HEK293 (cell line): ENCODE results near the gene LARP6.

Experiments used
- CTCF ChIA-PET: fragments of 350-600 bp; formaldehyde crosslinking; extraction: SDS; loops from one replicate; lab custom pipeline; 2021; ENCODE audit warnings: antibody characterized with exemption; lab: Yijun Ruan, JAX
- POLR2A ChIA-PET: fragments of 300-600 bp; formaldehyde crosslinking; extraction: SDS; loops from one replicate; lab custom pipeline; 2020; ENCODE audit warnings: antibody characterized with exemption, inconsistent platforms; lab: Yijun Ruan, JAX
- H3K27ac ChIP-seq: fragments of 200-500 bp; sonication (Bioruptor generic); 2 replicates; pipeline ENCODE4 v1.5.1; 2014; ENCODE audit warnings: low read depth, low read length, control low read depth, inconsistent platforms; ENCODE audit errors: extremely low read depth
- H3K36me3 ChIP-seq, 2 experiments: fragments of 200-500 bp in 1 of 2; sonication (Bioruptor generic) in 1 of 2; 1 replicate in 1 of 2; 2 replicates in 1 of 2; pipeline ENCODE4 v1.5.1; 2014 to 2017; ENCODE audit warnings: inconsistent platforms in 2 of 2, low read length in 2 of 2; ENCODE audit not compliant: control insufficient read depth in 2 of 2, insufficient read depth in 1 of 2
- H3K4me1 ChIP-seq: fragments of 200-500 bp; sonication (Bioruptor generic); 2 replicates; pipeline ENCODE4 v1.5.1; 2014; ENCODE audit warnings: mild to moderate bottlenecking, low read length, inconsistent platforms; ENCODE audit not compliant: control insufficient read depth, insufficient read depth
- H3K4me3 ChIP-seq: 2 replicates; pipeline ENCODE4 v1.5.1; 2011; ENCODE audit warnings: low read depth, mild to moderate bottlenecking, control low read depth, low read length, moderate library complexity
- H3K9me3 ChIP-seq: fragments of 200-500 bp; sonication (Bioruptor generic); 2 replicates; pipeline ENCODE4 v1.5.1; 2014; ENCODE audit warnings: low read depth, low read length, inconsistent platforms; ENCODE audit not compliant: control insufficient read depth, insufficient read depth
- FEZF1 ChIP-seq: fragments of 450-650 bp; formaldehyde crosslinking; IDR thresholded peaks from 2 replicates; pipeline ENCODE4 v1.5.1; 2016; ENCODE audit warnings: missing biosample characterization, missing genetic modification characterization
- GLIS1 ChIP-seq: fragments of 450-650 bp; formaldehyde crosslinking; IDR thresholded peaks from 2 replicates; pipeline ENCODE4 v1.5.1; 2016; ENCODE audit warnings: missing biosample characterization, missing genetic modification characterization
- HOXC10 ChIP-seq: sonication (generic); formaldehyde crosslinking; IDR thresholded peaks from 2 replicates; pipeline ENCODE4 v1.8.1; 2023; ENCODE audit warnings: mild to moderate bottlenecking, missing genetic modification reagents
- PATZ1 ChIP-seq: fragments of 450-650 bp; formaldehyde crosslinking; IDR thresholded peaks from 2 replicates; pipeline ENCODE4 v1.5.1; 2016; ENCODE audit warnings: missing biosample characterization, missing genetic modification characterization
- PRDM10 ChIP-seq: fragments of 450-650 bp; formaldehyde crosslinking; IDR thresholded peaks from 2 replicates; pipeline ENCODE4 v1.5.1; 2016; ENCODE audit warnings: missing biosample characterization, missing genetic modification characterization
- SP7 ChIP-seq: fragments of 450-650 bp; formaldehyde crosslinking; IDR thresholded peaks from 2 replicates; pipeline ENCODE4 v1.5.1; 2016; ENCODE audit warnings: missing biosample characterization, missing genetic modification characterization
- ZBTB1 ChIP-seq: fragments of 450-650 bp; formaldehyde crosslinking; IDR thresholded peaks from 2 replicates; pipeline ENCODE4 v1.5.1; 2016; ENCODE audit warnings: missing biosample characterization, missing genetic modification characterization
- ZBTB7A ChIP-seq: fragments of 450-650 bp; formaldehyde crosslinking; IDR thresholded peaks from 2 replicates; pipeline ENCODE4 v1.5.1; 2016; ENCODE audit warnings: low read depth, missing biosample characterization, missing genetic modification characterization
- ZNF157 ChIP-seq: fragments of 450-650 bp; formaldehyde crosslinking; IDR thresholded peaks from 2 replicates; pipeline ENCODE4 v1.5.1; 2016; ENCODE audit warnings: missing biosample characterization, missing genetic modification characterization
- ZNF175 ChIP-seq: fragments of 450-650 bp; formaldehyde crosslinking; IDR thresholded peaks from 2 replicates; pipeline ENCODE4 v1.5.1; 2016; ENCODE audit warnings: missing biosample characterization, missing genetic modification characterization
- ZNF2 ChIP-seq: fragments of 450-650 bp; formaldehyde crosslinking; IDR thresholded peaks from 2 replicates; pipeline ENCODE4 v1.5.1; 2016; ENCODE audit warnings: missing biosample characterization, missing genetic modification characterization
- ZNF302 ChIP-seq: fragments of 450-650 bp; formaldehyde crosslinking; IDR thresholded peaks from 2 replicates; pipeline ENCODE4 v1.5.1; 2016; ENCODE audit warnings: missing biosample characterization, missing genetic modification characterization, low read depth
- ZNF354C ChIP-seq: fragments of 450-650 bp; formaldehyde crosslinking; IDR thresholded peaks from 2 replicates; pipeline ENCODE4 v1.5.1; 2016; ENCODE audit warnings: missing biosample characterization, missing genetic modification characterization, low read depth, borderline replicate concordance
- ZNF624 ChIP-seq: fragments of 450-650 bp; formaldehyde crosslinking; IDR thresholded peaks from 2 replicates; pipeline ENCODE4 v1.5.1; 2017; ENCODE audit warnings: missing biosample characterization, missing genetic modification characterization
- ZNF645 ChIP-seq: fragments of 450-650 bp; formaldehyde crosslinking; IDR thresholded peaks from 2 replicates; pipeline ENCODE4; 2016; ENCODE audit warnings: missing biosample characterization, missing genetic modification characterization
- ZNF777 ChIP-seq: fragments of 450-650 bp; formaldehyde crosslinking; IDR thresholded peaks from 2 replicates; pipeline ENCODE4 v1.5.1; 2017; ENCODE audit warnings: missing biosample characterization, missing genetic modification characterization, borderline replicate concordance
- ZNF785 ChIP-seq: fragments of 450-650 bp; formaldehyde crosslinking; IDR thresholded peaks from 2 replicates; pipeline ENCODE4 v1.5.1; 2016; ENCODE audit warnings: missing biosample characterization, missing genetic modification characterization
- ZNF830 ChIP-seq: fragments of 450-650 bp; IDR thresholded peaks from 2 replicates; pipeline ENCODE4 v1.5.0; 2018; ENCODE audit warnings: missing biosample characterization, missing genetic modification characterization, low read depth, mild to moderate bottlenecking, moderate library complexity
- ZSCAN16 ChIP-seq: fragments of 450-650 bp; formaldehyde crosslinking; IDR thresholded peaks from 2 replicates; pipeline ENCODE4 v1.5.1; 2016; ENCODE audit warnings: missing biosample characterization, missing genetic modification characterization

The LARP6 gene

GRCh38 chr15:70826634-70827033 lies 27.3 kb downstream of the LARP6 start (continued):
- TF ChIP-seq FEZF1 (no peak), ZBTB7A (tag by site-specific recombination) (no peak), ZNF785 (no peak), PATZ1 (tag by site-specific recombination) (no peak), ZBTB1 (tag by site-specific recombination) (no peak), ZNF830 (tag by site-specific recombination) (no peak), ZNF2 (tag by site-specific recombination) (no peak), ZNF624 (tag by site-specific recombination) (no peak), HOXC10 (no peak), ZNF645 (tag by site-specific recombination) (no peak)

GRCh38 chr15:70825841-70826240 lies 28.1 kb downstream of the LARP6 start:
- no peaks in the 10 kb centered on the region for H3K9me3 ChIP-seq
- TF ChIP-seq ZNF302 (tag by site-specific recombination) (no peak), SP7 (no peak), GLIS1 (tag by site-specific recombination) (no peak), PRDM10 (no peak), ZSCAN16 (tag by site-specific recombination) (no peak), ZNF777 (tag by site-specific recombination) (no peak), ZNF175 (tag by site-specific recombination) (no peak), ZNF354C (tag by site-specific recombination) (no peak), ZNF157 (tag by site-specific recombination) (no peak)
- peaks cover 4% of the 10 kb centered on the region; the same call in 1 of the 2 replicates for H3K4me1 ChIP-seq
- no peak overlapping the region for H3K27ac ChIP-seq
- ChIA-PET CTCF (interaction anchor here (0.6 to 4.8 kb wide), 26 partner anchors 9 to 654 kb away, joined by 3 to 70 read pairs (median 5); partner anchors contain the start of genes LARP6, LRRC49 and THAP10), POLR2A (interaction anchor here (0.6 to 1.4 kb wide), 2 partner anchors 41 to 62 kb away, joined by 3 read pairs; partner anchors contain the start of gene UACA)
- peaks cover 0 to 3% of the 10 kb centered on the region in 2 experiments; a peak in 1 of 3 replicates for H3K36me3 ChIP-seq
- no peak overlapping the region for H3K4me3 ChIP-seq
